Neural progenitor cell (in vitro differentiated cells): ENCODE measurements around the gene TCEAL1.

Experiments used
- EZH2 ChIP-seq: fragments of 200-600 bp; sonication (generic); IDR thresholded peaks from 2 replicates; pipeline ENCODE4 v1.6.1; 2017; ENCODE audit warnings: antibody characterized with exemption, mild to moderate bottlenecking, moderate library complexity
- TF ChIP-seq, protein P1 (sequence below): fragments of 200-600 bp; sonication (generic); IDR thresholded peaks from 2 replicates; pipeline ENCODE4 v1.5.1; 2017; ENCODE audit warnings: antibody characterized with exemption, mild to moderate bottlenecking

DNA sequence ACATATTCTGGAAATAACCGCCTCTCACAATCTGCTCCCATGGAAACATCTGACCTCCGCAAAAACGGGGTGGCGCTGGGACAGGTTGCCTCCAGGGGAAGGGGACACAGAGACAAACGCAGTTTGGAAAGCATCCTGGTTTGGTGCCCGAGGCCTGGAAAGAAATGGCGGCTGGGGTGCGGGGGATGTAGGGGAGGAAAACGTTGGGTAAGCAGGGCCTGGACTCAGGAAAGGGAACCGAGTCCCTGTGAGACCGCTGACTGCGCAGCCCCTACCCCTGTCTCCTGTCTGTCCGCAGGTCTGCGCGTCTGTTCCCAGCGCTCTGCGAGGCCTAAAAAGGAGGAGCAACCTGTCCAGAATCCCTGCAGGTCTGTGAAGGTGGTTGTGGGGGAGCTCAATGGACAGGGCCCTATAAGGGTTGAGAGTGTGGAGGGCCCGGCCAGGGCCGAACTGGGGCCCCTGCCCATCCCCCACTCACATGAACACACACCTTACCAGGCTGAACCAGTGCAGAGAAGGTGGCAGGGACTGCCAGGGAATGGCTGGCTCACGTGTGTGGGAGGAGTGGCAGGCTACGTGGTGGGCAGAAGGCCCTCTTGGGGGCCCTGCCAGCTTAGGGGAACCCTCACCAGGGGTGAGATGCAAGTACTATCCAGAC, 20.3 kb upstream of the TCEAL1 start:
- no peak for TF ChIP-seq EZH2
- TF ChIP-seq, protein P1, sequence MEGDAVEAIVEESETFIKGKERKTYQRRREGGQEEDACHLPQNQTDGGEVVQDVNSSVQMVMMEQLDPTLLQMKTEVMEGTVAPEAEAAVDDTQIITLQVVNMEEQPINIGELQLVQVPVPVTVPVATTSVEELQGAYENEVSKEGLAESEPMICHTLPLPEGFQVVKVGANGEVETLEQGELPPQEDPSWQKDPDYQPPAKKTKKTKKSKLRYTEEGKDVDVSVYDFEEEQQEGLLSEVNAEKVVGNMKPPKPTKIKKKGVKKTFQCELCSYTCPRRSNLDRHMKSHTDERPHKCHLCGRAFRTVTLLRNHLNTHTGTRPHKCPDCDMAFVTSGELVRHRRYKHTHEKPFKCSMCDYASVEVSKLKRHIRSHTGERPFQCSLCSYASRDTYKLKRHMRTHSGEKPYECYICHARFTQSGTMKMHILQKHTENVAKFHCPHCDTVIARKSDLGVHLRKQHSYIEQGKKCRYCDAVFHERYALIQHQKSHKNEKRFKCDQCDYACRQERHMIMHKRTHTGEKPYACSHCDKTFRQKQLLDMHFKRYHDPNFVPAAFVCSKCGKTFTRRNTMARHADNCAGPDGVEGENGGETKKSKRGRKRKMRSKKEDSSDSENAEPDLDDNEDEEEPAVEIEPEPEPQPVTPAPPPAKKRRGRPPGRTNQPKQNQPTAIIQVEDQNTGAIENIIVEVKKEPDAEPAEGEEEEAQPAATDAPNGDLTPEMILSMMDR, result no peak
